HAP-1 (cell line): Measurements from ENCODE around the gene SLC25A11.
A peak's percentile ranks its signal among the peaks of the same experiment; 100 is the strongest.

Source experiments
- DNase-seq, 2 experiments: peaks; one replicate each; pipeline ENCODE4 v3.0.0-alpha.2; 2016 to 2020; ENCODE audit warnings: low spot score in 2 of 2
- H3K27me3 ChIP-seq: fragments of 250-450 bp; sonication (Bioruptor Pico); 2 replicates; pipeline ENCODE4 v1.5.1; 2020; ENCODE audit warnings: low read depth, mild to moderate bottlenecking, moderate library complexity
- H3K36me3 ChIP-seq: fragments of 250-450 bp; sonication (Bioruptor Pico); replicated peaks from 2 replicates; pipeline ENCODE4 v1.5.1; 2020; ENCODE audit warnings: mild to moderate bottlenecking
- H3K4me1 ChIP-seq: fragments of 250-450 bp; sonication (Bioruptor Pico); 2 replicates; pipeline ENCODE4 v1.5.1; 2020; ENCODE audit warnings: mild to moderate bottlenecking
- H3K4me3 ChIP-seq: fragments of 250-450 bp; sonication (Bioruptor Pico); 2 replicates; pipeline ENCODE4 v1.5.1; 2020; ENCODE audit warnings: mild to moderate bottlenecking, moderate library complexity
- H3K9me3 ChIP-seq: fragments of 250-450 bp; sonication (Bioruptor Pico); 2 replicates; pipeline ENCODE4 v1.5.1; 2020; ENCODE audit warnings: mild to moderate bottlenecking, moderate library complexity
- in situ Hi-C: fragments of 300-500 bp; cut with MboI; formaldehyde crosslinking; loops from 3 replicates; pipeline ENCODE4 v1.14.3; 2020; ENCODE audit warnings: low sequenced_read_pairs, inconsistent platforms, mixed read lengths

The SLC25A11 gene

GRCh38 chr17:4902540-4902939 is 37.3 kb downstream of the SLC25A11 start:
- no peaks in the 10 kb centered on the region; the same call in 1 of the 2 replicates for H3K36me3 ChIP-seq
- no peaks in the 10 kb centered on the region for H3K27me3 ChIP-seq
- H3K4me3 ChIP-seq = no peak overlapping the region
- no peaks in the 10 kb centered on the region for H3K9me3 ChIP-seq
- DNase-seq = no peak
- no peaks in the 10 kb centered on the region for H3K4me1 ChIP-seq
- in situ Hi-C loops = no loop called here

GRCh38 chr17:4901648-4902344 is 38.0 kb downstream of the SLC25A11 start:
- no peaks in the 10 kb centered on the region for H3K27me3 ChIP-seq
- no peak overlapping the region for H3K4me3 ChIP-seq
- H3K9me3 ChIP-seq = no peaks in the 10 kb centered on the region
- H3K4me1 ChIP-seq = no peaks in the 10 kb centered on the region
- DNase-seq = no peak
- H3K36me3 ChIP-seq = no peaks in the 10 kb centered on the region; the same call in 1 of the 2 replicates
- in situ Hi-C loops = no loop called here

GRCh38 chr17:4901108-4901647 is 38.7 kb downstream of the SLC25A11 start:
- no peaks in the 10 kb centered on the region for H3K27me3 ChIP-seq
- DNase-seq = no peak
- no peaks in the 10 kb centered on the region for H3K4me1 ChIP-seq
- H3K4me3 ChIP-seq = no peak overlapping the region
- in situ Hi-C loops = no loop called here
- peaks cover 6% of the 10 kb centered on the region for H3K36me3 ChIP-seq
- no peaks in the 10 kb centered on the region for H3K9me3 ChIP-seq

- no peaks in the 10 kb centered on the region for H3K27me3 ChIP-seq
- DNase-seq = no peak
- in situ Hi-C loops = no loop called here
- no peaks in the 10 kb centered on the region for H3K9me3 ChIP-seq
- H3K4me3 ChIP-seq = no peak overlapping the region
- no peaks in the 10 kb centered on the region for H3K4me1 ChIP-seq
- H3K36me3 ChIP-seq = peaks cover 13% of the 10 kb centered on the region
Observed at GRCh38 chr17:4900231-4901107, 39.4 kb downstream of the SLC25A11 start.

GRCh38 chr17:4899341-4900230 is 40.3 kb downstream of the SLC25A11 start, which contains the start of gene C17orf107:
TSS of gene C17orf107 (plus strand) at chr17:4899536. CDS start at chr17:4899763, 227 bp downstream.
- no peak for DNase-seq
- Histone ChIP-seq H3K4me1 (no peaks in the 10 kb centered on the region), H3K9me3 (no peaks in the 10 kb centered on the region), H3K4me3 (no peak within 1 kb of the TSS), H3K36me3 (peaks cover 21% of the 10 kb centered on the region), H3K27me3 (no peaks in the 10 kb centered on the region)
- in situ Hi-C loops = no loop called here

GRCh38 chr17:4898927-4899326 is 40.9 kb downstream of the SLC25A11 start:
- H3K4me1 ChIP-seq = no peaks in the 10 kb centered on the region
- H3K9me3 ChIP-seq = no peaks in the 10 kb centered on the region
- in situ Hi-C loops = no loop called here
- H3K36me3 ChIP-seq = peaks cover 21% of the 10 kb centered on the region
- H3K4me3 ChIP-seq = no peak overlapping the region
- H3K27me3 ChIP-seq = no peaks in the 10 kb centered on the region
- no peak for DNase-seq

GRCh38 chr17:4898351-4898750 is 41.5 kb downstream of the SLC25A11 start:
- no peak overlapping the region for H3K4me3 ChIP-seq
- no peaks in the 10 kb centered on the region for H3K27me3 ChIP-seq
- in situ Hi-C loops = no loop called here
- DNase-seq = no peak
- H3K36me3 ChIP-seq = peaks cover 21% of the 10 kb centered on the region
- H3K9me3 ChIP-seq = no peaks in the 10 kb centered on the region
- H3K4me1 ChIP-seq = no peaks in the 10 kb centered on the region

GRCh38 chr17:4897785-4898184 is 42.1 kb downstream of the SLC25A11 start:
- Histone ChIP-seq H3K4me1 (no peaks in the 10 kb centered on the region), H3K27me3 (no peaks in the 10 kb centered on the region), H3K36me3 (peaks cover 22% of the 10 kb centered on the region), H3K4me3 (no peak overlapping the region), H3K9me3 (no peaks in the 10 kb centered on the region)
- in situ Hi-C loops = no loop called here
- DNase-seq = no peak

- peaks cover 27% of the 10 kb centered on the region for H3K36me3 ChIP-seq
- no peaks in the 10 kb centered on the region for H3K9me3 ChIP-seq
- H3K4me1 ChIP-seq = no peaks in the 10 kb centered on the region
- in situ Hi-C loops = no loop called here
- H3K4me3 ChIP-seq = no peak overlapping the region
- no peaks in the 10 kb centered on the region for H3K27me3 ChIP-seq
- no peak for DNase-seq
Observed at GRCh38 chr17:4897198-4897687, 42.6 kb downstream of the SLC25A11 start.

- Histone ChIP-seq H3K27me3 (no peaks in the 10 kb centered on the region), H3K4me3 (no peak overlapping the region), H3K36me3 (peaks cover 27% of the 10 kb centered on the region), H3K9me3 (no peaks in the 10 kb centered on the region), H3K4me1 (no peaks in the 10 kb centered on the region)
- no peak for DNase-seq
- in situ Hi-C loops = no loop called here
Observed at GRCh38 chr17:4896332-4897197, 43.3 kb downstream of the SLC25A11 start.

GRCh38 chr17:4895657-4896331 is 44.1 kb downstream of the SLC25A11 start:
- H3K9me3 ChIP-seq = no peaks in the 10 kb centered on the region
- H3K4me1 ChIP-seq = no peaks in the 10 kb centered on the region
- peak in 1 of 2 experiments; percentile 48 for DNase-seq
- H3K27me3 ChIP-seq = no peaks in the 10 kb centered on the region
- in situ Hi-C loops = no loop called here
- H3K36me3 ChIP-seq = peaks cover 27% of the 10 kb centered on the region
- H3K4me3 ChIP-seq = no peak overlapping the region

- no peaks in the 10 kb centered on the region for H3K9me3 ChIP-seq
- in situ Hi-C loops = no loop called here
- H3K27me3 ChIP-seq = no peaks in the 10 kb centered on the region
- H3K36me3 ChIP-seq = peaks cover 33% of the 10 kb centered on the region
- H3K4me3 ChIP-seq = no peak overlapping the region
- DNase-seq = no peak
- no peaks in the 10 kb centered on the region for H3K4me1 ChIP-seq
Observed at GRCh38 chr17:4895121-4895520, 44.7 kb downstream of the SLC25A11 start.
